ENCODE data around the gene CAMTA1. TPM values are rescaled to one million over a fixed set of nuclear protein-coding genes. Genes with fewer than 3 reads are reported as not detected.

Gene CAMTA1
- polyA plus RNA-seq, 1 donor (not counting 4 experiments of a cell fraction or from before 2014, with no cell fraction given), result 51.4 TPM

DNA sequence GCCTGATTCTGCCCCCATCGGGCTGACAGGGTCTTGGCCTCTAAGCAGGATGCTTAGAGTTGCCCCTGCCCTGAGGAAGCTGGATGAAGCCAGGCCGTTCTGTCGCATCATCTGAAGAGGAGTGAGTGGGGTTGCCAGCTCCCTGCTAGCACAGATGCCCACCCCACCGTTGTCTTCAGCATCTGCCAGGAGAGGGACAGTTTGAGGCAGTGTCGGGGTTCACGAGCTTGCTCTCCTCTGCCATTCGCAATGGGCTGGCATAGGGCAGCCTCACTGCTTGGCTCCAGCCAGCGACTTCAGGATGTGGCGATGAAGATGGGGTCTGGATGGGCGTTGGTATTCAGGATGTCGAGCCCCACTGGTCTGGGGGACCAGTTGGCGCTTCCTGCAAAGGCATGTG, 840.1 kb downstream of the CAMTA1 start:
- TF ChIP-seq EZH2 (IDR thresholded peaks at IDR 0.05; ENCODE audit: low read length), result no peak
- TF ChIP-seq, protein P1, sequence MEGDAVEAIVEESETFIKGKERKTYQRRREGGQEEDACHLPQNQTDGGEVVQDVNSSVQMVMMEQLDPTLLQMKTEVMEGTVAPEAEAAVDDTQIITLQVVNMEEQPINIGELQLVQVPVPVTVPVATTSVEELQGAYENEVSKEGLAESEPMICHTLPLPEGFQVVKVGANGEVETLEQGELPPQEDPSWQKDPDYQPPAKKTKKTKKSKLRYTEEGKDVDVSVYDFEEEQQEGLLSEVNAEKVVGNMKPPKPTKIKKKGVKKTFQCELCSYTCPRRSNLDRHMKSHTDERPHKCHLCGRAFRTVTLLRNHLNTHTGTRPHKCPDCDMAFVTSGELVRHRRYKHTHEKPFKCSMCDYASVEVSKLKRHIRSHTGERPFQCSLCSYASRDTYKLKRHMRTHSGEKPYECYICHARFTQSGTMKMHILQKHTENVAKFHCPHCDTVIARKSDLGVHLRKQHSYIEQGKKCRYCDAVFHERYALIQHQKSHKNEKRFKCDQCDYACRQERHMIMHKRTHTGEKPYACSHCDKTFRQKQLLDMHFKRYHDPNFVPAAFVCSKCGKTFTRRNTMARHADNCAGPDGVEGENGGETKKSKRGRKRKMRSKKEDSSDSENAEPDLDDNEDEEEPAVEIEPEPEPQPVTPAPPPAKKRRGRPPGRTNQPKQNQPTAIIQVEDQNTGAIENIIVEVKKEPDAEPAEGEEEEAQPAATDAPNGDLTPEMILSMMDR (optimal IDR thresholded peaks at IDR 0.05 in 1 of 3, IDR thresholded peaks at IDR 0.05 in 1 of 3, conservative IDR thresholded peaks at IDR 0.05 in 1 of 3; ENCODE audit: extremely low read depth in 1 of 3, insufficient read depth in 2 of 3, low read length in 3 of 3), result no peak
- H3K9me3 ChIP-seq (ENCODE audit: control insufficient read depth, low read depth, low read length), result no peaks in the 10 kb centered on the region
- no peak overlapping the region for H3K4me2 ChIP-seq (ENCODE audit: control insufficient read depth, extremely low read depth, insufficient read depth, low read depth, low read length)
- no peak overlapping the region for H3K27ac ChIP-seq (ENCODE audit: control insufficient read depth, insufficient read depth, low read length)
- no peak overlapping the region for H2AFZ ChIP-seq (ENCODE audit: control insufficient read depth, low read length)
- FAIRE-seq (no peak), DNase-seq (ENCODE audit: low read depth, low spot score) (no peak)
- no peaks in the 10 kb centered on the region for H3K9me1 ChIP-seq (ENCODE audit: control insufficient read depth, extremely low read depth, insufficient read depth, low read length)
- no peak overlapping the region for H3K9ac ChIP-seq (ENCODE audit: control insufficient read depth, extremely low read depth, insufficient read depth, low read length)
- peaks cover 36% of the 10 kb centered on the region for H3K27me3 ChIP-seq (ENCODE audit: control insufficient read depth, extremely low read depth, insufficient read depth, low read length)
- no peaks in the 10 kb centered on the region for H3K79me2 ChIP-seq (ENCODE audit: control insufficient read depth, insufficient read depth, low read length)
- no peaks in the 10 kb centered on the region for H3K4me1 ChIP-seq (ENCODE audit: control insufficient read depth, extremely low read depth, insufficient read depth, low read length)
- dilution Hi-C loops (cut with MboI; ENCODE audit: extremely low pct_ligation_motif_present, low sequenced_read_pairs), result no loop called here
- H3K4me3 ChIP-seq (ENCODE audit: control insufficient read depth in 2 of 3, extremely low read depth in 1 of 3, insufficient read depth in 2 of 3, low read depth in 1 of 3, low read length in 3 of 3), result no peak overlapping the region
- no peaks in the 10 kb centered on the region for H4K20me1 ChIP-seq (ENCODE audit: control insufficient read depth, extremely low read depth, insufficient read depth, low read length)
- H3K36me3 ChIP-seq (ENCODE audit: control insufficient read depth in 2 of 2, extremely low read depth in 1 of 2, insufficient read depth in 2 of 2, low read length in 2 of 2), result no peaks in the 10 kb centered on the region

DNA sequence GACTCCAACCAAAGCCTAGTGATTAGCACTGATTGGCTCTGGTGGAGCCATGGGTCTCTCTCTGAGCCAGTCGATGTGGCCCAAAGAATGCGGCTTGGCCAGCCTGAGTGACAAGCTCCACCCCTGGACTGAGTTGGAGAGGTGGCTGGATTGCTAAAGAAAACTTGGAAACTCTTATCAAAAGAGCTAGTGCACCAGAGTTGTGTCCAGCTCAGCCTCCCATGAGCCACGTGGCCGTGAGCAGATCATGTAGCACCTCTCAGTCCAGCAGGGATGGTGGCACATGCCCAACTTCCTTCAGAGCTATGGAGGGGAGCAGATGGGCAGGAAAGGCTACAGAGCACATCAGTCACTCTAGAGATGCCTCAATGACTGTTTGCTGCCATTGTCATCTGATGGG, 843.0 kb downstream of the CAMTA1 start:
- no peaks in the 10 kb centered on the region for H3K36me3 ChIP-seq (ENCODE audit: control insufficient read depth in 2 of 2, extremely low read depth in 1 of 2, insufficient read depth in 2 of 2, low read length in 2 of 2)
- H3K4me2 ChIP-seq (ENCODE audit: control insufficient read depth, extremely low read depth, insufficient read depth, low read depth, low read length), result no peak overlapping the region
- DNase-seq (ENCODE audit: low read depth, low spot score), result no peak
- no peak overlapping the region for H3K27ac ChIP-seq (ENCODE audit: control insufficient read depth, insufficient read depth, low read length)
- no peaks in the 10 kb centered on the region for H3K9me1 ChIP-seq (ENCODE audit: control insufficient read depth, extremely low read depth, insufficient read depth, low read length)
- no peak overlapping the region for H3K4me3 ChIP-seq (ENCODE audit: control insufficient read depth in 2 of 3, extremely low read depth in 1 of 3, insufficient read depth in 2 of 3, low read depth in 1 of 3, low read length in 3 of 3)
- peaks cover 35% of the 10 kb centered on the region for H3K27me3 ChIP-seq (ENCODE audit: control insufficient read depth, extremely low read depth, insufficient read depth, low read length)
- H4K20me1 ChIP-seq (ENCODE audit: control insufficient read depth, extremely low read depth, insufficient read depth, low read length), result no peaks in the 10 kb centered on the region
- dilution Hi-C loops (cut with MboI; ENCODE audit: extremely low pct_ligation_motif_present, low sequenced_read_pairs), result no loop called here
- no peaks in the 10 kb centered on the region for H3K4me1 ChIP-seq (ENCODE audit: control insufficient read depth, extremely low read depth, insufficient read depth, low read length)
- H3K9ac ChIP-seq (ENCODE audit: control insufficient read depth, extremely low read depth, insufficient read depth, low read length), result no peak overlapping the region
- H3K79me2 ChIP-seq (ENCODE audit: control insufficient read depth, insufficient read depth, low read length), result no peaks in the 10 kb centered on the region
- no peaks in the 10 kb centered on the region for H3K9me3 ChIP-seq (ENCODE audit: control insufficient read depth, low read depth, low read length)
- TF ChIP-seq, protein P1 (optimal IDR thresholded peaks at IDR 0.05 in 1 of 3, IDR thresholded peaks at IDR 0.05 in 1 of 3, conservative IDR thresholded peaks at IDR 0.05 in 1 of 3; ENCODE audit: extremely low read depth in 1 of 3, insufficient read depth in 2 of 3, low read length in 3 of 3), result no peak
- TF ChIP-seq EZH2 (IDR thresholded peaks at IDR 0.05; ENCODE audit: low read length), result no peak
- no peak for FAIRE-seq
- no peak overlapping the region for H2AFZ ChIP-seq (ENCODE audit: control insufficient read depth, low read length)

All from keratinocyte (primary cell).